ENCODE results near the gene PASK.

Gene PASK

DNA sequence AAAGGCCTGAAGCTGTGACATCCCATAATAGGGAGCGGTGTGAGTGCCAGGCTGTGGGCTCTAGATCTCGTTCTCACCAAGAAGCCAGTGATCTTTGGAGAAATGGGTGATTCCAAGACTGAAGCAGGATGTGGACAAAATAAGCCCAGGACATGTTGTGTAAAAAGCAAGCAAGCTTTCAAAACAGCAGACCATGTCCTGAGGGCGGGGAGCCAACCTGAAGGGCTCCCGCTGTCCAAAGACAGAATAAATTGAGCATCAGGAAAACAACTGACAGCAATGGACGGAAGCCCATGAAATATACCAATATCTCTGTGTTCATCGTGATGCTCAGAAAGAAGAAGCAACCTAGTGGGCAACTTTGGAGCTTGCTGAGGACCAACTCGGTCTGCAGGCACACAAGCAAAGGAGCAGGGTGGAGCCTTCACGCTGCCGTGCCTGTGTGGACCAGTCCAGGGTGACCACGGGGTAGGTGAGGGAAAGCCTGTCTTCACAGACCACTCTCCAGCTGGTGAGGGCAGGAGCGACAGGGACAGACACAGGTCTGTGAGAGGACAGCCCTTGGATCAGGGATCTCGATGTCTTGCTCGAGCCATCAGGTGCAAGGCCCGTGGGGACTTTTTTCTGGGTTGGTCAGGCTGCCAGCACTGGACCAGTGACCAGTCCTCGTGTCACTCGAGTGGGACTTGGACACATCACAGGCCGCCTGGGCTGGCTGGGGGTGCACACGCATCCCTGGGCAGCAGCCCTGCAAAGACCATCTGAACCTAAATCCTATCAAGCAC lies 68.7 kb downstream of the PASK start:
- no peak for DNase-seq

DNA sequence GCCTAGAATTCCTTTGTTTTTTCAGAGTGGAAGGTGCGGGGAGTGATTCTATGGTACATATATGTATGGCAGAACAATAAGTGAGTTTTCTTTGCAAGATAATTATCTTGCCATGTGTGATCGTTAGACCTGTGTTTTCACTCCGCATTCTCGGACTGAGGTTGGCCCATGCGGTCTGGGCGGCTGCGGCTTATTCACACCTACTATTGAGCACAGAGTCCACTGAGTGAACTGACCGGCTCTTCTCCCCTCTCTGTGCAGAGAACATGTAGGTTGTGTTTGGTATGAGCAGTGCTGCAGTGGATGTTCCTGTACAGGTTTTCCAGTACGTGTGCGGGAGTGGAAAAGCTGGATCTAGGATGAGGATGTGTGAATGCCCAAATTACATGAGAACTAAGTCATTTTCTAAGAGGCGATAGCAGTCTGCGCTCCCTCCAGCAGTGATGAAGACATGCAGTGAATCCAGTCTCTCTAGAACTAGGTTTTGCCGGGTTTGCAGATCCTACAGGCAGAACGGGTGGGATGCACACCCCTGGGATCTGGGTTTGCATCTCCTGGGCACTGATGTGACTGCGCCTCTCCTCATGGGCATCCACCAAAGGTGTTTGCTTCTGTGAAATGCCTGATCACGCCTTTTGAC lies 74.3 kb downstream of the PASK start:
- no peak for DNase-seq

DNA sequence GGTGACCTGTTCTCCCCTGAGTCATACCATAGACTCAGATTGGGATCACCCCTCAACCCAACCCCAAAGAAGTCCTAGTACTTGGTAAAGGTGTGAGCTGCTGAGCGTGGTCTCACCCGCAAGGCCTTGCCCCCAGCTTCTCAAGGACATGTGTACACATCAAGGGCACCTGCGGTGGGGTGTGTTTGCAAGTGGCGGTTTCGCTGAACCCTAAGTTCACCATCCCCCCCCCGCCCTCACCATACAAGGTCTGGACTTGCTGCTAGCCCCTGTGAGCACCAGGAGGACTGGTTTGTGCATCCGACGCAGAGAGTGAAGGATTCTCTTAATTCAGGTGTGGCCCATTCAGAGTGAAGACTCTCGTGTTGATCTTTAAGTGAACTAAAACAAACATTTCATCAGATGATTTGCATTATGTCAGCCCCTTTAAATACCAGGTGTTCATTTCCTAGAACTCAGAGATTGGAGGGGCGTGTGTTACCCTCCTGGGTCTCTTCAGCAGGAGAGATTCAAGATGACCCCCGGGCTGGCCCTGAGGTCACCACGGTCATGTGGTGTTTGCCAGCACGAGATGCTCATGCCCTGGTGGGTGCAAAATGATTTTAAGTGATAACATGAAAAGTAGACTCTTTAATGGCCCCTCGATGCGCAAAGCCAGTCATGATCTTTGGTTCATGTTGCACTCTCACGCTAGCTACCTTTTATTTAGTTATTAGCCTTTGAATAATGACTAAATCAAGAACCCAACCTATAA lies 75.0 kb downstream of the PASK start:
- DNase-seq: no peak

DNA sequence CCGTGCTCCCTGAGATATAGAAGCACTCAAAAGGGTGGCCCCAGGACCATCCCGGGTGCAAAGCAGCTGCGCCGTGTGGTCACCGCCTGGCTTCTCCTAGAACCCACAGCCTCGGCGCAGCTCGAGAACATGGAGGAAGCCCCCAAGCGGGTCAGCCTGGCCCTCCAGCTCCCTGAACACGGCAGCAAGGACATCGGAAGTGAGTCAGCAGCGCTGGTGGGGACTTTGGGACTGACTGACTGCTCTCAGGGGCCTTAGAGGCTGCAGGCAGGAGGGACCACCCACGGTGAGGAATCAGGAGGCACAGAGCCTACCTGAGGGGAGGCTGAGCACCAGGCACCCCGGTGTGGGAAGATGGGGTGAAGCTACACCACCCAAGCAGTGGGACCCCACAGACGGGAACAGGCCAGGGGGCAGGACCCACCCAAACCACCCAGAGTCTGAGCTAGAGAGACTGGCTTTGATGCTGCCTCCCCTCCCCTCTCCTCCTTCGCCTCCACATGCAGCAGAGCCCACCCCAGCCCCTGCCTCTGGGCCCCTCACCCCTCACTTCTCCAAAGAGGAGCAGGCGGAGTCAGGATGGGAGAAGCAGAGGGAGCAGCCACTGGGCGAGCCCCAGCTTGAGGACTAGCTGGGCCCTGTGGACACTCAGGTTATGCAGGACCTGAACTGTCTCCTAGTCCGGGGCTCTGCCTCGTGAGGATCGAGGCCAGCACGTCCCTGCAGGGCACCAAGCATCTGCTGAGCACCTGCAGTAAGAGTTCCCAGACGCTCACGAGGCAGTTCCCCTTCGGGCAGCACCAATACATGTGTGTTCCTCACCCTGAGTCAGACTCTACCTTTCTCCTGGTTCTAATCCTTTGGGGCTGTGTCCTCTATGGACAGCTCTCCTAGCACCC lies 75.9 kb downstream of the PASK start:
- no peak for DNase-seq

DNA sequence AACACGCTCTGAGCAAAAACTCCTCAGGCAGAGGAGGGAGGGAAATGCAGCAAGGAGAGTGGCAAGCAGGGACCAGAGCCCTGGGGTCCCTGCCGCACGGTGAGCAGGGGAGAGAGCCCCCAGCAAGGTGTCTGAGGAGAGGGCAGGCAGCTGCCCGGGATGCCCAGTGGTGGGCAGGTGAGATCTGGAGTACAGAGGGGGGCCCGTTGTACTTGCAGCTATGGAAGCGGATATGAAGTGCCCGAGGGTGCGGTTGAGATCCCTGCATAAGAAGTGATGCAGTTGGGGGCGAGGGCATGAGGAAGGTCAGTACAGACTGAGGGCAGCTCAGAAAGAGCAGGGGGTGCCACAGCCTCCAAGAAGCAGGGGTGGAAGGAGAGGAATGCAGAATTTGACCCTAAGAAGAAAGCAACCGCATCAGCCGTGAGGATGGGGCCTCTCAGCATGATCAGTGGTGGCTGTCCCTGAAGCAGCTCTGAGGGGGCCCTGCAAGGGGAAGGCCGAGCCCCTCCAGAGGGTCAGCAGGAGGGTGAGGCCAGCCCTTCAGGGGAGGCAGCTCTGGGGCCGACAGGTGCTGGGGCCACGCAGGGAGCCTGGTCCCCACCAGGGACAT lies 76.6 kb downstream of the PASK start:
- DNase-seq: no peak

DNA sequence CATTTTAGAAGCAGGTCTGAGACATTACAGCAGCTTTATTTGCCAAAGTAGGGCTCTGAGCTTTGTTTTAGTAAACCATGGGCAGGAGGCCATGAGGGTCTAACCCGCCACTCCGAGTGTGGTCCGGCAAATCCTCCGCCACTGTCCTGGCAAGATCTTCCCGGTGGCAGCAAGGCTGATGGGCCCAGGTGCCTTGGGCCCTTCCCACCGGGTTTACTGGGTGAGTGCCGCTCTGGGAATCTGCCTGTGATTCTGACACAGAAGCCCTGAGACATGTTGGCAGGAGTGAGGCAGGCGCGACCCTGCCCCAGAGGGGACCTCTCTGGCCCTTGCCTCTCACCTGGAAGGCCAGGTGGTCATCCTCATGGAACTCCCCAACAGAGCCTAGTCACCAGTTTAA lies 77.1 kb downstream of the PASK start:
- DNase-seq: no peak

DNA sequence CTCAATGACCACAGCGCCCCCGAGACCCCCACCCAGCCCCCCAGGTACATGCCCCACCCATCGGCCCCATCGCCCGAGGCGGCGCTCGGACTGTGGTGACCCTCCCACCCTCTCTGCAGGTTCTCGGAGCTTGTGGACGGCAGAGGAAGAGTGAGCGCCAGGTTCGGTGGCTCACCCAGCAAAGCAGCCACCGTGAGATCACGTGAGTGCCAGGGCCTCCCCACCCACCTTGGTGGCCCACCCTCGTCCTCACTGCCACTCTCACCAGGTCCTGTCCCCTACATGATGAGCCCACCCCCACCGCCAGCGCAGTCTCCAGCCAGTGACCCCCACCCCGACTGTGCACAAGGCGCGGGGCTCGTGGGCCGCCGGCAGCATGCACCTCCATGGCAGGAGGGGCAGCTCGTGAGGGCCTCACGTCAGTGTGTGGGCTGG lies 77.6 kb downstream of the PASK start:
- no peak for DNase-seq

GRCh38 chr2:241070811-241071676 lies 78.2 kb downstream of the PASK start:
- no peak for DNase-seq

GRCh38 chr2:241070361-241070760 lies 78.9 kb downstream of the PASK start:
- no peak for DNase-seq

- DNase-seq: no peak
Observed at GRCh38 chr2:241069821-241070281, 79.4 kb downstream of the PASK start.

DNA sequence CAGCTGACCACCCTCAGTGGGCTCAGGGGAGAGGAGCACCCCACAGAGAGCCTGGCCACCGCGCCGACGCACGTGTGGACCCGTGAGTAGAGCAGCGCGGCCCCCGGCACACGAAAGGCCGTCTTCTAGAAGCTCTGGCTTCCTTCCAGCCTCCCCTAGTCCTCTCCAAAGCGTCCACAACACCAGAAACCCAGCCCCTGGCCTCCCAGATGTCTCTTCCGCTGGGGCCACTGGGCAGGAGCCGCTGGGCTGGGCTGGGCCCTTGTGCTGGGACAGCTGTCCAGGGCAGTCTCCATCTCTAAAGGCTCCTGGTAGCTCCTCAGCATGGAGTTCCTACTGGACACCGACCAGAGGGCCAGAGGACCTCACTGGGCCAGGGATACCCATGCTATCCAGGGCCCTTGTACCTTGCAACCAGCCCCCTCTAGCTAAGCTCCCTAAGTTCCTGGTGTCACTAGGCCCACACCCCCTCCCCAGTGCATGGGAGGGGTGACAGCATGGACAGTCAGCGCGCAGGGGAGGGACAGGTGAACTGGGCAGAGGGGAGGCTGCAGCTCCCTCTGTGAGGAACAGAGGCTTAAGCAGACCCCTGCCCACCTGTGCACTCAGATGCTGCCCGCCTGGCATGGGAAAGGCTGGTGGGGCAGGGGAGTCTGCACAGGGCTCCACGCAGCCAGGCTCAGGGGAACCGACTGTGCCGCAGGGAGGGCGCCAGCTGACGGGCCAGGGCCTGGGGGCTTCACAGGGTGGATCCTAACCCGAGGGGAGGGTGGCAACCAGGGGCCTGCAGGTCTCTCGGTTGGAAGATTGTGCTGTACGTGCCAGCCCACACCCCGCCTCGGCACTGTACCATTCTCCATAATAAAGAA lies 80.1 kb downstream of the PASK start:
- no peak for DNase-seq

- DNase-seq: no peak
Observed at GRCh38 chr2:241068136-241068941, 80.9 kb downstream of the PASK start.

DNA sequence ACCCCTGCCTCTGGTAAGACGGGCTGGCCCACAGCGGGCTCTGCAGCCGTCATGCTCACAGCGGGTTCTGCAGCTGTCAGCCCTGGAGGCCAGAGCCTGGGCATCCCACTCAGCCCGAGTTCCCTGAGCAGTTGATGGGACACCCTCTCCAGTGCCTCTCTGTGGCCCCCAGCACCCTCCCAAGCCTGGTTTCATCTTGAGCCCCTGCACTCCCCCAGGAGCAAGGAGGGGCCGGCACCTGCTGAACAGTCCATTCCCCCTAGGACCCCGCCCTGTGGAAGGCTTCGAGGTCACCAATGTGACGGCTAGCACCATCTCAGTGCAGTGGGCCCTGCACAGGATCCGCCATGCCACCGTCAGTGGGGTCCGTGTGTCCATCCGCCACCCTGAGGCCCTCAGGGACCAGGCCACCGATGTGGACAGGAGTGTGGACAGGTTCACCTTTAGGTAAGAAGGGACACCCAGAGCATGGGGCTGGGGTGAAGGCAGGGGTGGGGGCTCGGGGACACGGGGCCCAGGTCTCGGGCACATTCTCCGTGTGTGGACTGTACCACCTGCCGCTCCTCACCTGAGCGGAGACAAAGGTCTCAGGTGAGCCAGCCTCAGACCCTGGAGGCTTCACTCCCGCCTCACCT lies 81.7 kb downstream of the PASK start:
- no peak for DNase-seq

DNA sequence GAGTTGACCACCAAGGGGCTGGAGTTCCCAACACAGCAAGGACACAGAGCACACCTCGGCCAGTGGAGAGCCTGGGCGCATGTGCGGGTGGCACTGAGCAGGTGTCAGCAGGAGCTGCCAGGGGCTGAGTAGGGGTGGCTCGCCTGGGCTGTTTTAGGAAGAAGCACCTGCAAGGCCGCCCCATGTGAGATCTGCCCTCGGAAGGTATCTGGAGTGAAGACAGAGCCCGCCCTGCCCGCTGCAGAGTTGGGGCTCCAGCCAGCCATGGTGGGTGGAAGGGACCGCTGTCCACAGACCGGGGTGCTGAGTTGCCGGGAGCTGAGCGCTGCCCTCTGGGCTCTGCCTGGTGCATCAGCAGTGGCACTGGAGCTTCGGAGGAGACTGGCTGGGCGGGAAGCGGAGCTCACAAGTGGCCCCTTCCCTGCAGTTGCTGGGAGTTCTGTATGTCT lies 82.4 kb downstream of the PASK start:
- no peak for DNase-seq

GRCh38 chr2:241066171-241066892 lies 82.9 kb downstream of the PASK start:
- no peak for DNase-seq

GRCh38 chr2:241065355-241065803 lies 83.9 kb downstream of the PASK start:
- no peak for DNase-seq

GRCh38 chr2:241064802-241065354 lies 84.4 kb downstream of the PASK start:
- no peak for DNase-seq
